HK-2 (cell line): ENCODE results near the gene C1orf141.
"Not testable (repeated sequence)": the region's sequence is repeated elsewhere in the genome, so short reads cannot be mapped to it uniquely, and the experiment has no call there.

Experiments used
- DNase-seq: peaks from one replicate; pipeline ENCODE4 v3.0.0-alpha.2; 2018; ENCODE audit not compliant: unreplicated experiment

Gene C1orf141

GRCh38 chr1:67142931-67143330 lies 8.2 kb upstream of the C1orf141 start:
- DNase-seq = no peak

DNA sequence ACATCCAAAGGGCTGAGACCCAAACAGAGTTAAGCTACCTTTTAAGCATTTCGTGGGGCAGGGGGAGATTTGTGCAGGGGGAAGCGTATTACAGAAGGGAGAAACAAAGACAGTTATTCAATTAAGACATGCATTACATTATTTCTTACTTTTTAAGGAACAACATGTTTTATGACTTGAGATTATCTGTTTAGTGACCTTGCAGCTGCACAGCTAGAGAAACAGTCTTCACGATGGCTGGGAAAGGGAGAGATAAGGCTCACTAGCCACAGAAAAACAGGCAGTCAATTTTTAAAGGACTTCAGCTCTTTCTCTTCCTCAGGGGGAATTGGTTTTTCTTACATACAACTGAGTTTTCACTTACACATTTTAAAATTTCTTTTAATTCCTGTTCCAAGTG lies 7.1 kb upstream of the C1orf141 start:
- not testable (repeated sequence) for DNase-seq

DNA sequence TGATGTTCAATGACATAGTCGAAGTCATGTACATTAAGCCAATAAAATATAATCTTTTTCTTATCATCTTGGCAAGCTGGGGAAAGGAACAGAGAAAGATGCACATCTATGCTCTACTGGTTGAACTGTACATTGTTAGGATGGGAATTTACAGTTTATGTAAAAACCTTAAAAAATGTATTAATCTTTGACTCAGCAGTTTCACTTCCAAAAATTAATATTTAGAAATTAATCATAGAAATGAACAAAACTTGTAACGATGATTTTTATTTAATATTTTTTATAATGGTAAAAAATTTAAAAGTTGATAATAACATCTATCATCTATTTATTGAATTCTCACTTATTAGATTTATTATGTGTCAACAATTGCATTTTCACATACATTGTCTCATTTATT lies 5.7 kb upstream of the C1orf141 start:
- DNase-seq = no peak

DNA sequence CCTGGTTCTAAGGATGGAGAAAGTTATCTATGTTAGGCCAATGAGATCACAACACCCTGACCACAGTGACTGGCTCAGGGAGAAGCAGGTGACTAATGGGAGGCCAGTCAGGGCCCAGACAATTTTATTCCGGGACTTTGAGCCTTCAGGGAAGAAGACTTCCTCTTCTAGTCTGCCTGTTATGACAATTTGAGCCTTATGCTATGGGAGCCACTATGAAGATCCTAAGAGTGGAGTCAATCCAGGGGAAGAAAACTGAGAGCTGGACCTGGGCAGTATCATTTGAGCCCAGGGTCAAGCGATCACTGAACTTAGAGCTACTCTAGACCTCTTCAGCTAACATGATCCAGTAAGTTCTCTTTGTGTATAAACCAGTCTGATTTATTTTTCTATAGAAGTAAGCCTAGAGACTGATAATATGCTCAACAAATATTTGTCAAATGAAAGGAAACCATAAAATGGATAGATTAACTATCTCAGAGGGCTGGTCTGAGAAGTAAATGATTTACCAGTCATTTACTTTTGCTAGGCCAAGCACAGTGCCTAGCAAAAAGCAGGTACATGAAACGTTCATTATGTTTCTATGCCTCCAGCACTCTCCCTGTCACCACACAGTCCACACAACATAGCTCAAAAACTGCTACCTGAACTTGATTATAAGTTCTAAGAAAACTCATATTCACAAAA lies 4.2 kb upstream of the C1orf141 start:
- no peak for DNase-seq

DNA sequence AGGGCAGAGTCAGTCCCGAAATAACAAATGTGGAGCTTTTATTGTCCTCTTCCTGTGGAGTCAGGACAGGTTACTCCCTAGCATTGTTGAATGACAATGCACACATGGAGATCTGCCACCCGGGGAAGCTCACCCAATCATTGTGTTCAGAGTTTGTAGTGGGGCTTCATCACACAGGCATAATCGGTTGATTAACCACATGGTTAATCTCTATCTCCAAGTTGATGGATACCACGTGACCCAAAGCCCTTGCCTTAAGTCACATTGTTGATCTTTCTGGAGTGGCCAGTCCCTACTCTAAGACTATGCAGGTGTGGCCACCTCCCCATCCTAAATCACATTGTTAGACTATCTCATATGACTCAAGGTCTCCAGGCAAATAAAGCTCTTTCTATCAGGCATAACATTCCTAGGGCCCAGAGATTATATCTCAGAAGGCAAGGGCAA lies 2.6 kb upstream of the C1orf141 start:
- DNase-seq = no peak

- no peak for DNase-seq
These were observed 584 bp upstream of the C1orf141 start for GRCh38 chr1:67135354-67135753.

DNA sequence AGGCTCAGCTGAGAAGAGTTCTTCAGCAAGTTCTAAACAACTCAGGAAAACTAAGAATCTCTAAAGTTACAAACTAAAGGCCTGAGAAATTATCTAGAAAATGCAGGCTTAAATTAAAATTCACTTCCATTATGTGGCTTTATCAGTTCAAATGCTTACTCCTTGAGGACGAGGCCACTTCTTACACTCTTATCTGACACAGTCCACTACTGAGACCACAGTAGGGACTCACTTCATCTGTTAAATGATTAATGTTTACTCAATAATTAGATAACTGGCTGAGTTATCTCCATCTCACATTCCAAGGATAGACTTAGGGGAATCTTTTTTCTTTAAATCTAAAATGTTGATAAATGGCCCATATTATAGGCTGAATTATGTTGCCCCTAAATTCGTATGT lies 1.6 kb downstream of the C1orf141 start:
- DNase-seq = no peak

GRCh38 chr1:67130673-67131072 lies 4.1 kb downstream of the C1orf141 start:
- no peak for DNase-seq

DNA sequence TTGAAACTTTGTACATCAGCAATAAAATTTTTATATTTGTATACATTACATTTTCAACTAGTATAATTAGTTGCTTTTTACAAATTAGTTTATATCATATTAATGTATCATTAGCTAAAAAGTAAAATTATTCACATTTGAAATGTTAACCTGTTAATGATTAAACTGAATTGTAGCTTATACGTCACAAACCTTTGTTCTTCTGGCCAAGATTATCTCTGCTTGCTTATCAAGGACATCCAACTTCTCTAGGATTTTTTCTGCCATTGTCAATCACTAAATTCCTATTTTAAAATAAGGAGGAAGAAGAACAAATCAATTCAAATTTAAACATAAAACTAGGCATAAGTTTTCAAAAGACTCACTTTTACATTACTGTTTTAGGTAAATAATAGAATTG lies 7.8 kb downstream of the C1orf141 start:
- no peak for DNase-seq

DNA sequence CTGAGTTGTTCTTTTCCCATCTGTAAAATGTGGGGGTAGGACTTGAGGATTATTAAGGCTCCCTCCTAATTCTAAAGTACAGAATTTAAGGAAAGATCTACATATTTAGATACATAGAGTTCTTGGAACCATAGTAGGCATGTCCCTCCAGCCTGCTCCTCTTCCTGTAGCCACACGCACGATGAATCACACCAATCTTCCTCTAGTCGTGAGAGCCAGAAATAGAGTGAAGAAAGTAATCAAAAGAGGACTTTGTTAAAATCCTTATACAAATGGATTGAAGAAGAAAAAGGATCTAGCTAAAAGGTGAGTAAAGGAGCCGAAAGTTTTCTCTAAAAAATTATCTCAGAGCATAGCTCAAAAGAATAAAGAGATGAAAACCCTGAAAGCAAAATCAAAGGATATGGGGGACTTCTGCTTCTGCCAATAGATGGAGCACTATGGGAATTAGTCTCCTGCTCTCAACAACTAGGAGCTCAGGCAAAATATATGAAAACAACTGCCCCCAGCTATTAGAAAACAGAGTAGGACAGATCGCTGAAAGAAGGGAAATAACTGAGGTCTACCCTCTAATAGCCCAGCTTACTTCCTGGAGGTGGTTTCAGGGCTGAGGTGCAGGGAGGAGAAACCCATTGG lies 8.5 kb downstream of the C1orf141 start:
- DNase-seq = no peak

DNA sequence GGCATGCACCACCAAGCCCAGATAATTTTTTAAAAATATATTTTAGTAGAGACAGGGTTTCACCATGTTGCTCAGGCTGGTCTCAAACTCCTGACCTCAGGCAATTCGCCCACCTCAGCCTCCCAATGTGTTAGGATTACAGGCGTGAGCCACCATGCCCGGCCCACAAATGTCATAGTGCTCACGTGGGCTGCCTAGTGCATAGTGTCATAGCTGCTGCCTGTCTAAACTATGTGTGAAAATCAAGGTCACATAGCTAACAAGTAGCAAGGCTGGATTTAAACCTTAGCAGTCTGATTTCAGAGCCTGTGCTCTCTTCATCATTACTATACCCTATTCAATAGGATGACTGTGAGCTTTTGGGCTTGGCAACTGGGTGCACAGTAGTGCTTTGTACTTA lies 10.3 kb downstream of the C1orf141 start:
- no peak for DNase-seq

DNA sequence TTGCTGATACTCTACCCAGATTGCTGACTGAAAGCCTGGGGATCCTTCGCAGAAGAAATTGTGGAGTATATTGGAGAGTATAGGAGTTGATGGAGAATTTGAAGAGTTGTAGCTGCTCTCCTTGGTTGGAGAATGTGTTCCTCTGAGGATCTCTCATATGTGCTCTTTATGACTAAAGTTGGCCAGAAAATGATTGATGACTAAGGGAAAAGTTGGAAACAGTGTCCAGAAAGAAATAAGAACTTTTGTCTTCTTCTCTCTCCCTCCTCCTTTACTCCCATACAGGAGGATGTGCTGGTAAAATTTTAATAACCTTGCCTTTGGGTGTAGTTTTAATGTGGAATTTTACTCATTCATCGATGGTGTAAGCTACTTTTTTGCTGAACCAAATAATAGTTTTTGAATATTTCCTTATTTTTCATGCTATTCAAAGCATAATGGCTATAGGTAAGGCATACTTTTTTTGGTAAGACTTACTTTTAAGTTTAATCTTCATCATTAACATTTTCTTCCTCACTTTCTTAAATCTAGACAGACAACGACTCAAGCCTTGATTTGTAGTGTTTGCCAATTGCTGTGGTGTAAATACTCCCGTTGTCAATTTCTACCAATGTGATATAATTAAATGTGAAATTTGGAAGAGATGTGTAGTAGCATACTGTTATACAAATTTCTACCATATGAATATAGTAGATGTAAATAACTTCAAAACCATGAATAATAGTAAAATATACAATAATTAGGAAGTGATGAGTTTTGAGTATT lies 13.7 kb downstream of the C1orf141 start:
- no peak for DNase-seq

GRCh38 chr1:67118646-67119045 lies 16.1 kb downstream of the C1orf141 start:
- no peak for DNase-seq

GRCh38 chr1:67118191-67118590 lies 16.6 kb downstream of the C1orf141 start:
- DNase-seq = no peak

DNA sequence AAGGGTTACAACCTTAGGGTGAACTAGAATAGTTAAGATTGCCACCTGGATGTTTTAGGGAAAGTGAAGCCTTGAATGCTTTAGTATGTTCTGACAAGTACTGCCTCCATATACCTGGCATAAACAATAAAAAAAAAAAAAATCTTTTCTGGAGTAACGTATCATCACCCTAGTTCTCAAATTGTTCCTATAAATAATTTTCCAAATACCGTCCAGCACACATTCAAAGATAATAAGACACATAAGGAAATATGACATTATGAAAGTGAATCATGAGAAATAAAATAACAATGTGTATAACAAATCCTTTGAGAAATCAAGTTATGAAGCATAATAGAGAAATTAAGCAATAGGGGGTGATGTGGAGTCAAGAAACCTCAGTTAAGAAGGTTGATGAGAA lies 20.6 kb downstream of the C1orf141 start:
- DNase-seq = no peak

- DNase-seq = no peak
These were observed 24.4 kb downstream of the C1orf141 start for GRCh38 chr1:67110352-67110751.

GRCh38 chr1:67105508-67105907 lies 29.3 kb downstream of the C1orf141 start:
- DNase-seq = no peak

DNA sequence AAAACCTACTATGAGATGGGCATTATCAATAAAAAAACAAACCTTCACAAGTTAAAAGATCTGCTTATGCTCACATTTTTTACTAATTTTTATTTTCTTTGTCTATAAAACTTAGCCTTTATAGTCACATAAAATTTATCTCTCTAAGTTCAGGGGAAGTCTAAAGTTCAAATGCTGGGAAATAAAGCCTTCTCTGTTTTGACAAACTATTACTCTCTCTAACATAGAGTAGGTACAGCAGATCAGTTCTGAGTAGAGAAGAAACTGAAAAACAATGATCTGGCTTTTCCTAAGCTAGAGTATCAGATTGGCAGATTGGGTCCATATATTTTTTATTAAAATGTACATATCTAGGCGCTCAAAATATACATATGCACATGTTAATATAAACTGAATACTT lies 31.2 kb downstream of the C1orf141 start:
- no peak for DNase-seq

GRCh38 chr1:67100833-67101232 lies 33.9 kb downstream of the C1orf141 start:
- no peak for DNase-seq

DNA sequence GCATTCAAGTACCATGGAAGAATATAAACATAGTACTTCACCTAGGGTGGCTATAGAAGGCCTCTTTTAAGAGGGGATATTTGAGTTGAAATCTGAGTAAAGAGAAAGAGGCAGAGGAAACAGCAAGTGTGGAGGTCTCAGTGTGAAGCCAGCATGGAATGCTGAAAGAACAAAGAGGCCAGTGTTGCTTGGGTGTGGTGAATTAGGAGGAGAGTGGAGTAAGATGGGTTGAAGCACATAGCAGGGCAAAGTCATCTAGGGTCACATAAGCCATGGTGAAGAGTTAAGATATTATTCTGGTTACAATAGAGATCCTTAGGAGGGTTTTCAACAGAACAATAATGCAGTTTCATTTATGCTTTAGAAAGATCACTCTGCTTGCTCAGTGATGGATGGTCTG lies 37.5 kb downstream of the C1orf141 start:
- DNase-seq = no peak

GRCh38 chr1:67094191-67094590 lies 40.6 kb downstream of the C1orf141 start:
- DNase-seq = no peak

DNA sequence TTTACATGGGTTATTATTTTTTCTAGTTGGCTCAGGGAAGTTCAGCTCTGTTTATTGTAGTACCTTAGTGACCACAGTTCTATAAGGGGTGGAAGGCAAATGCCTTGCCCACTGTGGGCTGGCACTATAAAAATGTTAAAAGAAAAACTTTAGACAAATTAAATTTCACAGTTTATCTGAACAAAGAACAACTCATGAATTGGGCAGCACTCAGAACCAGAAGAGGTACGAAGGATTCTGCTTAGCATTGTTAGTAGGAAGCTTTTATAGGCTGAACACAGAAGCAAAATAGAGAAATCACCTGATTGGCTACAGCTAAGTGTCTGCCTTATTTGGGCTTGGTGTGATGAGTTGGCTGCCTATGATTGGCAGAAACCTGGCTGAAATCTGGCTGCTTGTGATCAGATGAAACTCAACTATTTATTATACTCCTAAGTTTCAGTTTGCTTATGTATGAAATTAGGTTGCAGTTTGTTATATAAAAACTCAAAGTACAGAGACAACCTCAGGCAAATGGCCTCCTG lies 45.0 kb downstream of the C1orf141 start:
- DNase-seq = no peak

DNA sequence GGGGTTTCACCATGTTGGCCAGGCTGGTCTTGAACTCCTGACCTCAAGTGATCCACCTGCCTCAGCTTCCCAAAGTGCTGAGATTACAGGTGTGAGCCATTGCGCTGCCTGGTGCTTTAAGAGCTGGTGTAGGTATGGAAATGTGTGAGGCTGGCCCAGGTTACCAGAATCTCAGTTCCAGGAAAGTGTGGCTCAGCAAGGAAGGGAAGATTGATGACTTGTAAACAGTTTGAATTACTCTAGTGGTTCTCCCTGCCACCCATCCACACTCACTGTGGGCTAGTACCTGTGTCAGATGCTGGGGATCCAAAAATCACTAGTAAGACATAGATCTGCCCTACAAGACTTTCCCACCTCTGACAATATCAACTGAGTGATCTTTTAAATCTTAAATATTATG lies 46.3 kb downstream of the C1orf141 start:
- DNase-seq = no peak
